ENCODE results near the gene COQ4.

COQ4 gene

DNA sequence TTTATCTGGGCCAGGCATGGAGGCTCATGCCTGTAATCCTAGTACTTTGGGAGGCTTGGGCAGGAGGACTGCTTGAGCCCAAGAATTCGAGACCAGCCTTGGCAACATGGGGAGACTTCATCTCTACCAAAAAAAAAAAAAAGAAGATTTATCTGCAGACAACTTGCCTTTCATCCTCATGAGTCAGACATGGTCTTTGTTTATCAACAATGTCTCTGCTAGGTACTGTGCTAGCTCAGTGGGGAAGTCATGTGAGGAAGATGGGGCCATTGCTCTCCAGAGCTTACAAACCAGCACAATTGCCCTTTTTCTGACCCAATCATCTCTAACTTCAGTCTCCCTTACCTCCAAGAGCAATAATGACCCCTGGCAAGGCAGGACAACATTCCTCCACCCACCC, 50.1 kb downstream of the COQ4 start:
- DNase-seq (ENCODE audit: low read depth, low spot score): no peak

DNA sequence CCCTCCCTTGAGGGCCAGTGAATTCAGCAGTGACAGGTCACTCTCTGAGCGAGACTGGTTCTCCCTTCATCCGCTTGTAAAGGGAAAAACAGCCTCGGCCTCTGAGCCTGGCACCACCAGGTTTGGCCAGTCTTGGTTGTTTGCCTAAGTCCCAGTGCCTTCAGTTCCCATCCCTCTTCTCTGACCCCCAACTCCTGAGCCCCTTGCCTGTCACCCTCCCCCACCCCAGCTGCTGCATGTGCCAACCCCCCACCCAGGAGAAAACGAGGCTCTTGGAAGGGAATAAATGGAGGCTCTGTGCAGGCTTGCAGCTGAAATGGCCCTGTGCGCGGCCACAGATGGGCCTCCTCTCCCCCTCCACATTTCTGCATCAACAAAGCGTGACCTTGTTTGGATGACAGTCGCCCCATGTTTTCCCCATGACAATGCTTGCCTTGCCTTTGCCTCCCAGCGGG, 51.6 kb downstream of the COQ4 start:
- no peak for DNase-seq (ENCODE audit: low read depth, low spot score)

DNA sequence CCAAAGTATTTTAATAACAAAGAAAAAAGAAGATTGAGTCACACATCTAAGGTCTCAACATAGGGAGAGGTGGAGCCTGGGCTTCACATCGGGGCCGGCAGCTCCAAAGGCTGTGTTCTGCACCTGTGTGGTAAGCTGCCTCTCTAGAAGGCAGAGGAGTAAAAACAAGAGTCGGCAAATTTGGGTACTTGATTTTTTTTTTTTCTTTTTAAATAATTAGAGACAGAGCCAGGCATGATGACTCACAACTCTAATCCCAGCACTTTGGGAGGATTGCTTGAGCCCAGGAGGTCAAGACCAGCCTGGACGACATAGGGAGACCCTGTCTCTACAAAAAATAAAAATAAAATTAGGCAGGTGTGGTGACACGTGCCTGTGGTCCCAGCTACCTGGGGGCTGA, 53.2 kb downstream of the COQ4 start:
- DNase-seq (ENCODE audit: low read depth, low spot score): no peak

DNA sequence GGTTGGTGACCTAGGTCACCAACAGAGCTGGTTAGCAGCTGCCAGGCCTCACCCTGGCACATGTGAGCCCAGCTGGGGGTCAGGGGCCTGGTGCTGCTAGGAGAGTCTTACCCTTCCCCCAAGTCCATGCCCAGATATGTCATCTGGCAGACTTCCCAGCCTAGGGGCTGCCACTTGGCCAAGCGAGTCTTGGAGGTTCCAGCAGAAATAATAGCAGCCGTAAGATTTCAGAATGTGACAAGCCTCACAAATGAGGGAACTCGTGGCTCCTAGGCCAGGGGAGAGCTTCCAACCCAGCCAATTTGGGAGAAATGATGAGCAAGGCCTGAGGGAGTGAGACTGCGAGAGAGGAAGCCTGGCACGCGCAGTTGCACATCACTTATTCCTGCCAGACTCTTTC, 59.6 kb downstream of the COQ4 start:
- DNase-seq (ENCODE audit: low read depth, low spot score): no peak

DNA sequence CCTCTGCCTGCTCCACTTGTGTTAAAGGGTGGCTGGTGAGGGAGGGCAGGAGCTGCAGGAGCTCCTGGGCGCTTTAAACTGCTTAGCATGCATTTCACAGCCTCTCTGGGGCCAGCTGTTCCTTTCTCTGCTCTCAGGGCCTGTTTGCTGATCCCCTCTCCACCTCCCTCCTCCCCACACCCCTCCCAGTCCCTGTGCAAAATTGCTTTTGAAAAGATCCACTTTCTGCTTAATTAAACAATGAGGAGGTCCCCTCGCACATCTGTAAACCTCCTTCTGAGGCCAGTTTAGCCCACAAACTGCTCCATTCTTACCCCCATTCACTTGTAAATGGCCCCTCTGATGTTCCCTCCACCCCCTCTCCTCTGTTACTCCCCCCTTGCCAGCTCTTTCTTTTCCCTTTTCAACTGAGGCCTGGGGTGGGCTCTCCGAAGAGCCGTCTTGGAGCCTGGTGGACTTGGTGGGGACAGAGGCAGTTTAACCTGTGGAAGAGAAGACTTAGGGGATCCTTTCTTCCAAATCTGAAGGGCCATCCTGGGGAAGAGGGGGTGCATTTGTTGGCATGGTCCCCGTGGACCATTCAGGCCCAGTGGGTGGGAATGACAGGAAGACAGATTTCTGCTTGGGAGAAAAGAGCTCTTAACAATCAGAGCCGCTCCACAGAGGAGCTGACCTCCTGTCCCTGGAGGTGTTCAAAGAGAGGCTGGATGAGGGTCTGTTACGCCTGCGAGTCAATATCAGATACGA, 60.5 kb downstream of the COQ4 start:
- DNase-seq (ENCODE audit: low read depth, low spot score): no peak
